MCF 10A (cell line): Measurements from ENCODE around the gene ABCB8. TPM values are rescaled to one million over a fixed set of nuclear protein-coding genes. Genes with fewer than 3 reads are reported as not detected.

Source experiments
- BruUV-seq: library from RNA; stranded (reverse); fragments of 400-500 nt; replicated peaks from 2 replicates; lab custom pipeline; 2021; lab: Mats Ljungman, UMichigan
- CTCF ChIA-PET: fragments of 300-600 bp; sonication (Branson Sonifier 250); formaldehyde crosslinking; extraction: SDS; loops from one replicate; lab custom pipeline; 2021; ENCODE audit warnings: antibody characterized with exemption, inconsistent platforms; lab: Yijun Ruan, JAX
- POLR2A ChIA-PET: fragments of 300-600, 350-650 bp; sonication (Branson Sonifier 250); formaldehyde crosslinking; extraction: SDS; loops from one replicate; lab custom pipeline; 2020; ENCODE audit warnings: antibody characterized with exemption, inconsistent platforms; lab: Yijun Ruan, JAX
- DNase-seq: peaks from one replicate; pipeline ENCODE4 v3.0.0-alpha.2; 2018; ENCODE audit not compliant: unreplicated experiment
- H3K27ac Mint-ChIP-seq: one replicate; pipeline ENCODE4 v1.8.0; 2022; ENCODE audit warnings: mild to moderate bottlenecking, low read depth, mixed read lengths; ENCODE audit not compliant: unreplicated experiment
- H3K27me3 Mint-ChIP-seq: one replicate; pipeline ENCODE4 v1.8.0; 2022; ENCODE audit warnings: mixed read lengths; ENCODE audit not compliant: insufficient read depth, unreplicated experiment
- H3K36me3 Mint-ChIP-seq: one replicate; pipeline ENCODE4 v1.8.0; 2022; ENCODE audit warnings: mild to moderate bottlenecking, moderate library complexity, mixed read lengths; ENCODE audit not compliant: insufficient read depth, unreplicated experiment
- H3K4me1 Mint-ChIP-seq: one replicate; pipeline ENCODE4 v1.8.0; 2022; ENCODE audit warnings: mixed read lengths; ENCODE audit not compliant: insufficient read depth, unreplicated experiment
- H3K4me3 Mint-ChIP-seq: one replicate; pipeline ENCODE4 v1.8.0; 2022; ENCODE audit warnings: mild to moderate bottlenecking, moderate library complexity, mixed read lengths; ENCODE audit not compliant: unreplicated experiment
- H3K9me3 Mint-ChIP-seq: one replicate; pipeline ENCODE4 v1.8.0; 2022; ENCODE audit warnings: mixed read lengths; ENCODE audit not compliant: unreplicated experiment
- intact Hi-C: fragments of 100-400 bp; cut with micrococcal nuclease; formaldehyde crosslinking; loops from 2 replicates; pipeline ENCODE4 v1.14.1; 2022
- total RNA-seq: library from RNA; stranded (reverse); gene quantifications from 2 replicates; pipeline ENCODE4 v1.2.3, GENCODE V29; 2022
- TF ChIP-seq, protein P1 (sequence below): fragments of 200-600 bp; IDR thresholded peaks from one replicate; pipeline ENCODE4 v1.8.0; 2022; ENCODE audit warnings: antibody characterized with exemption, mild to moderate bottlenecking; ENCODE audit not compliant: unreplicated experiment

The ABCB8 gene
- total RNA-seq, 1 experiment from 2014 or later = 73.4 TPM

DNA sequence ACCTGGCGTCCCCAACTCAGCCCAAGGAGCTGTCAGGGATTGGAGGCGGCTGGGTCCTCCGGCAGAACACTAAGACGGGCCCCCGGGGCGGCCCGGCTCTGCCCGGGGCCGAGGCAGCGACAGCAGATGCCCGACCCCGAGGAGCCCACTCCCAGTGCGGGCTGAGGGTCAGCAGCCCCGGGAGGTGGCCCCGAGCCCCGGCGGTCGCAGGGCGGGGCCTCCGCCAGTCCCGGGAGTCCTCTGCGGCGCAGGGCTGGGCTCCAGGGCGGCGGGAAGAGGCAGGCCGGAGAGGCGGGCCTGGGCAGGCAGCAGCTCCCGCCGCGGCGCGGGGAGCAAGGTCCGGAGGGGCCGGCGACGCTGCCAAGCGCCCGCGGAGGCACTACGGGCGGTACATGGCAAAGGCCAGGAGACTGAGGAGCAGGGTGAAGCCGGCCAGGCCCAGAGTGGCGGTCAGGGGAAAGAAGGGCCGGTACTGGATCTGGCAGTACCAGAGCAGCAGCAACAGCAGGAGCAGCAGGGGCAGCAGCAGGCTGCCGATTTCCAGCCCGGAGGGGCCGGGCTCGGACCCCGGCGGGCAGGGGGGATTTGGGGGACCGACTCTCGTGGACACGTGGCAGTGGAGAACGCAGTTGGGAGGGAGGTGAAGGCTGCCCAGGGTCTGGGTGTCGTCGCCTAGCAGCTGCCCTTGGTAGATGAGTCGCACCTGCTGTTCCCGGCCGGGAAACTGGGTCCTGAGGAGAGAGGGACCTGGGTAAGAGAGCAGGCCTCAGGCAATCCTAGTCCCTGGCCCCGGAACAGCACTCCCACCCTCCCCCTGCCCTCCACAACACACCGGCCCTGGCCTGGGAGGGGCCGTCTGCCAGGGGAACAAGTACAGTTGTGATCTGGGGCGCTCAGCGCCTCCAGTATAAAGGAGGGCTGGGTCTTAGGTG, 53.2 kb downstream of the ABCB8 start:
- Mint-ChIP-seq H3K9me3 (no peaks in the 10 kb centered on the region), H3K4me1 (peaks cover 35% of the 10 kb centered on the region), H3K27me3 (no peaks in the 10 kb centered on the region), H3K4me3 (peak overlapping the region; percentile 91), H3K36me3 (peaks cover 9% of the 10 kb centered on the region), H3K27ac (peak overlapping the region; percentile 83)
- DNase-seq = peak; percentile 42
- ChIA-PET CTCF (interaction anchor here (0.6 to 15.0 kb wide), 4 partner anchors 9 to 40 kb away, joined by 3 to 315 read pairs (median 3); no protein-coding TSS in a partner anchor), POLR2A (interaction anchor here (1.1 to 10.0 kb wide), 5 partner anchors 21 to 53 kb away, joined by 4 to 151 read pairs (median 12); partner anchors contain the start of genes ABCB8, CDK5 and SLC4A2)
- intact Hi-C loops = loop anchor here (2.0 kb wide), 1 partner anchor 53 kb away; the partner anchor contains the start of gene ABCB8
- BruUV-seq = no TSS peak
- TF ChIP-seq, protein P1, sequence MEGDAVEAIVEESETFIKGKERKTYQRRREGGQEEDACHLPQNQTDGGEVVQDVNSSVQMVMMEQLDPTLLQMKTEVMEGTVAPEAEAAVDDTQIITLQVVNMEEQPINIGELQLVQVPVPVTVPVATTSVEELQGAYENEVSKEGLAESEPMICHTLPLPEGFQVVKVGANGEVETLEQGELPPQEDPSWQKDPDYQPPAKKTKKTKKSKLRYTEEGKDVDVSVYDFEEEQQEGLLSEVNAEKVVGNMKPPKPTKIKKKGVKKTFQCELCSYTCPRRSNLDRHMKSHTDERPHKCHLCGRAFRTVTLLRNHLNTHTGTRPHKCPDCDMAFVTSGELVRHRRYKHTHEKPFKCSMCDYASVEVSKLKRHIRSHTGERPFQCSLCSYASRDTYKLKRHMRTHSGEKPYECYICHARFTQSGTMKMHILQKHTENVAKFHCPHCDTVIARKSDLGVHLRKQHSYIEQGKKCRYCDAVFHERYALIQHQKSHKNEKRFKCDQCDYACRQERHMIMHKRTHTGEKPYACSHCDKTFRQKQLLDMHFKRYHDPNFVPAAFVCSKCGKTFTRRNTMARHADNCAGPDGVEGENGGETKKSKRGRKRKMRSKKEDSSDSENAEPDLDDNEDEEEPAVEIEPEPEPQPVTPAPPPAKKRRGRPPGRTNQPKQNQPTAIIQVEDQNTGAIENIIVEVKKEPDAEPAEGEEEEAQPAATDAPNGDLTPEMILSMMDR = no peak

DNA sequence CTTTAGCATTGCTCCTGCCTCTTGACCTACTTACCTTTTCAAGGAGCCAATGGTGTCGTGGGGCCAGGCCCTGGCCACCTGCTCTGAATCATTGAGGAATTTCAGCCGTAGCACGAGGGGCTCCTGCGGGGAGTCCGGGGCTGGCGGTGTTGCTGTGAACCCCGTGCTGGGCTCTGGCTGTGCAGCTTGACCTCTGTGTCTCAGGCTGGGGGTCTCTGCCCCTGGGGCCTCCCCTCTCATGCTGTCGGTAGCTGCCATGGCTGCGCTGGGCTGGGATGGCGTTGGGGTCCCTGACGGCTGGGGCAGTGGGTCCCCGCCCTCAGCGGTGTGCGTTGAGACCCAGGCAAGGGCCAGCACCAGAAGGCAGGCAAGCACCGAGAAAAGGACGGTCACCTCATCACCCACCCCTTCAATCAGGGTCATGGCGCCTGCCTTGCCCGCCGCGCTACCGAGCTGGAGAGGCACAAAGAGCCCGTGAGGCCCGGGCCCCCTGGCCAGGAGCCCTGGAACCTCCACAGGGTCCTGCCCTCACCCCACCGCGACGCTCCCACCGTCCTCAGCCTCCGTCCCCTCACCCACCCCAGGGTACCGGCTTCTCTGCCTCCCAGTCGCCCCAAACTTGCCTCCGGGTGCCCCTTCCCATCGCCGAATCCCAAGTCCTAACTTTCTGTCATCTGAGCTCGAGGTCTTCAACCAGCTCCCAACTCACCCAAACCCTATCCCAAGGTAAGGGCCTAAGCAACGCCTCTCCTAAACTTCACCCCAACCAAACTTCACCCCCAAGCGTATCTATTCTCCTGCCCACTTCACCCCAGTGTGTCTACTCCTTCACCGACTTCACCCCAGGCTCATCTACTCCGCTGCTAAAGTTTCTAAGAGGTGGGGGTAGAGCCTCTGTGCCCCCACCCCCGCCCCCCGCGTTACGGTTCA, 54.2 kb downstream of the ABCB8 start:
- CTCF ChIA-PET = interaction anchor here (0.6 to 15.0 kb wide), 3 partner anchors 27 to 661 kb away, joined by 3 to 315 read pairs (median 3); no protein-coding TSS in a partner anchor
- Mint-ChIP-seq H3K27me3 (no peaks in the 10 kb centered on the region), H3K4me1 (peaks cover 35% of the 10 kb centered on the region), H3K27ac (peak overlapping the region; percentile 85), H3K4me3 (peak overlapping the region; percentile 91), H3K36me3 (peaks cover 15% of the 10 kb centered on the region), H3K9me3 (no peaks in the 10 kb centered on the region)
- POLR2A ChIA-PET = interaction anchor here (0.7 to 10.0 kb wide), 7 partner anchors 9 to 150 kb away, joined by 3 to 151 read pairs (median 3); partner anchors contain the start of genes ABCB8, CDK5, CHPF2 and SLC4A2
- no TSS peak for BruUV-seq
- intact Hi-C loops = no loop called here
- no peak for DNase-seq
- TF ChIP-seq, protein P1 = no peak

DNA sequence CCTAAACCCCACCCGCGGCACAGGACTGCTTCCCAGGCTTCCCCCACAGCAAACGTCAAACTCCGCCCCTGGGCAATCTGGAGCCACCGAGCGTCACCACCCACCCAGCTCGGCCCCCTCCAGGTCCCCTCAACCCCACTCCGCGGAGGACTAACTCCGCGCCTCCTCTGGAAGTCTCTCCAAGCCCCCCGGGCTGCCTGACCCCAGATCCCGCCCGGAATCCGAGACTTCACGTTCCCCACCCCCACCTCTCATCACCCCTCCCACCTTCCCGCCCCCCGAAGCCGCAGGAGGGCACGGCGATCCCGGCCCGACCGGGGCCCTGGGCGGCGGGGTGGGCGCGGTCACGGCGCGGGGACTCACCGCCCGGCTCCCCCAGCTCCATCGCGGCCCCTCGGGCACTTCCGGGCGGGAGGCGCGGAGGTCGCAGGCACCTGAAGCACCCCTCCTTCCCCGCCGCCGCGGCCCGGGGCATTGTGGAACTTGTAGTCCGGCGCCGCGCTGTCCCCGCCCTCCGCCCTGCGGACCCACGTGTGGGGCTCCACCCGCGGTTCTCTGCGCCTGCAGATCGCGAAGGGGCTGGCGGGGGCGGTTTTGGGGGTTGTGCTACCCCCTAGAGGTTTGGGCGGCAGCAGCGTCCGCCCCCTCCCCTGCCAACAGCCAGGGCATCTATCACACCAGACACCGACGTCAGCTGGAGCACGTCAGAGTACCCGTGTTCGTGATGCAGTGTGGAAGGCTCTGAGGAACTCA, 55.0 kb downstream of the ABCB8 start, which contains the start of gene TMUB1:
Gene TMUB1 (minus strand): TSS at position 423 of the 753 bp plus-strand sequence. CDS start 930 bp downstream, outside the sequence.
- intact Hi-C loops = no loop called here
- POLR2A ChIA-PET = interaction anchor here (0.7 to 10.0 kb wide), 7 partner anchors 10 to 149 kb away, joined by 3 to 151 read pairs (median 3); partner anchors contain the start of genes ABCB8, CDK5, CHPF2 and SLC4A2
- peaks cover 15% of the 10 kb centered on the region for H3K36me3 Mint-ChIP-seq

More for the DNA sequence above, 55.0 kb downstream of the ABCB8 start, which contains the start of gene TMUB1:
- CTCF ChIA-PET = interaction anchor here (0.6 to 15.0 kb wide), 5 partner anchors 11 to 1336 kb away, joined by 3 to 315 read pairs (median 3); no protein-coding TSS in a partner anchor
- Mint-ChIP-seq H3K4me1 (peaks cover 32% of the 10 kb centered on the region), H3K27ac (peak within 1 kb of the TSS; percentile 85), H3K27me3 (no peaks in the 10 kb centered on the region), H3K9me3 (no peaks in the 10 kb centered on the region), H3K4me3 (peak within 1 kb of the TSS; percentile 91)
- no TSS peak for BruUV-seq
- TF ChIP-seq, protein P1 = no peak
- peak; percentile 52 for DNase-seq
